ENCODE measurements around the gene CCDC174.

DNA sequence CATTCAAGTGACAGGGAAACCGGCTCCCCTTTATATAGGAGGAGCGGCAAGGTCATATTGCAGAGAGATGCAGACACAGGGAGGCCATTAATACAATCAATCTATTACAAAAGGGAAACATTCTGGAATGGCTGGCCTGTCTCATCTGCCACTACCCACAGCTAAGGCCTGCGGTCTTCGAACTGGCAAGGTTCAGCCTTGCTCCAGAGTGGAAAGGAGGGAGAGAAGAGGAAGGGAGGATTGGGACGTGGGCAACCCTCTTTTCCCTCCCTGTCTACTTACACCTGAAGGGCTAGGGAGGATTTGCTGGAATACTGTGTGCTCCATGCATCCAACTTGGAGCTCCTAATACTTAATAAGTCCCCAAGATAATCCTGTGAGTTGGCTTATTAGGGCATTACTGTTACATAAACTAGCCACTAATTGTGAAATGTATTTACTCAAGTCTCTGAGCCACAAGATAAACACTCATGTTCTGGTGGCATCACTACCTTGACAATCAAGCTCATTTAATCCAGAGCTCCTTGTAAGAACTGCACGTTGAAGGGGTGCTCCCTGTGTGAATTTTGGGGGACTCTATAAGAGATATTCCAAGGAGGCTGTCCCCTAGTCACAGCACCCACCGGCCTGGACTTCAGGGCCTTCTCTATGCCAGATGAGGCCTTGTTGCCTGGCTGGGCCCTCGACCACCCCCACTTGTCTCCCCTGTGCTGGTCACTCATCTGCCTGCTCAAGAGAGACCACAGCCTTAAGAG is 19.7 kb upstream of the CCDC174 start:
- no peak for TF ChIP-seq TAF1 (IDR thresholded peaks at IDR 0.05; ENCODE audit: low read depth, low read length)
- TF ChIP-seq POLR2AphosphoS5 (IDR thresholded peaks at IDR 0.05; ENCODE audit: low read depth, low read length) = no peak
- TF ChIP-seq POLR2A (IDR thresholded peaks at IDR 0.05; ENCODE audit: low read depth, low read length) = no peak
- TF ChIP-seq PAX5 (IDR thresholded peaks at IDR 0.05; ENCODE audit: insufficient read depth, low read length, severe bottlenecking) = no peak

Measured in GM12891 (cell line).